HG02885 (cell line): Measurements from ENCODE around the gene FBN3.
"Not testable (repeated sequence)": the region's sequence is repeated elsewhere in the genome, so short reads cannot be mapped to it uniquely, and the experiment has no call there.

ENCODE experiments used
- ATAC-seq: cut with Tn5 transposase; IDR thresholded peaks from one replicate; pipeline ENCODE4 v1.9.1; 2021; ENCODE audit warnings: mild to moderate bottlenecking; ENCODE audit not compliant: unreplicated experiment, poor library complexity

The FBN3 gene

GRCh38 chr19:8033287-8034177 is 115.9 kb downstream of the FBN3 start:
- not testable (repeated sequence) for ATAC-seq

- ATAC-seq = no peak
Measured at GRCh38 chr19:8030960-8031359, 118.4 kb downstream of the FBN3 start.

GRCh38 chr19:8028951-8029491 is 120.4 kb downstream of the FBN3 start:
- no peak for ATAC-seq

- no peak for ATAC-seq
Measured at GRCh38 chr19:8025316-8025715, 124.1 kb downstream of the FBN3 start.

GRCh38 chr19:8024256-8024655 is 125.1 kb downstream of the FBN3 start:
- not testable (repeated sequence) for ATAC-seq

- no peak for ATAC-seq
Measured at GRCh38 chr19:8023371-8023770, 126.0 kb downstream of the FBN3 start.

- ATAC-seq = no peak
Measured at GRCh38 chr19:8022275-8022674, 127.1 kb downstream of the FBN3 start.

- no peak for ATAC-seq
Measured at GRCh38 chr19:8021374-8021773, 128.0 kb downstream of the FBN3 start.

GRCh38 chr19:8020681-8021080 is 128.7 kb downstream of the FBN3 start:
- ATAC-seq = no peak

- ATAC-seq = peak; percentile 48
Measured at GRCh38 chr19:8017808-8018207, 131.6 kb downstream of the FBN3 start.
